GM23338 (cell line): ENCODE measurements around the gene RDH12. TPM values are rescaled to one million over a fixed set of nuclear protein-coding genes. Genes with fewer than 3 reads are reported as not detected.

Experiments used
- ATAC-seq: fragments of 200-7000 bp; cut with Tn5 transposase; 3 replicates; pipeline ENCODE4 v1.9.1; 2020
- DNase-seq: peaks from one replicate; pipeline ENCODE4 v3.0.0-alpha.2; 2015; ENCODE audit warnings: low spot score
- H2AFZ ChIP-seq: fragments of 200-600 bp; sonication (generic); 2 replicates; pipeline ENCODE4 v1.8.0; 2016; ENCODE audit warnings: antibody characterized with exemption, mild to moderate bottlenecking, moderate library complexity
- H3F3A ChIP-seq: fragments of 200-600 bp; sonication (generic); replicated peaks from 2 replicates; pipeline ENCODE4 v1.8.0; 2017; ENCODE audit warnings: antibody characterized with exemption, mixed run types, low read depth
- H3K27ac ChIP-seq: fragments of 200-600 bp; sonication (generic); 2 replicates; pipeline ENCODE4 v1.6.1; 2016; ENCODE audit warnings: low read depth
- H3K27me3 ChIP-seq: fragments of 200-600 bp; sonication (generic); 2 replicates; pipeline ENCODE4 v1.8.0; 2016; ENCODE audit warnings: mild to moderate bottlenecking, mixed run types, moderate library complexity; ENCODE audit not compliant: insufficient read depth
- H3K36me3 ChIP-seq: fragments of 200-600 bp; sonication (generic); 2 replicates; pipeline ENCODE4 v1.8.0; 2016; ENCODE audit warnings: mild to moderate bottlenecking; ENCODE audit not compliant: insufficient read depth
- H3K4me1 ChIP-seq: fragments of 200-600 bp; sonication (generic); 2 replicates; pipeline ENCODE4 v1.8.0; 2016; ENCODE audit warnings: mild to moderate bottlenecking, moderate library complexity; ENCODE audit not compliant: insufficient read depth
- H3K4me2 ChIP-seq: fragments of 200-600 bp; sonication (generic); 2 replicates; pipeline ENCODE4 v1.7.1; 2017; ENCODE audit warnings: mixed run types
- H3K4me3 ChIP-seq: fragments of 200-600 bp; sonication (generic); 2 replicates; pipeline ENCODE4 v1.6.1; 2016; ENCODE audit warnings: mixed run types
- H3K79me2 ChIP-seq: fragments of 200-600 bp; sonication (generic); replicated peaks from 2 replicates; pipeline ENCODE4 v1.8.0; 2017; ENCODE audit warnings: mild to moderate bottlenecking; ENCODE audit not compliant: insufficient read depth
- H3K9me2 ChIP-seq: fragments of 200-600 bp; sonication (generic); 2 replicates; pipeline ENCODE4 v1.8.0; 2017; ENCODE audit not compliant: insufficient read depth
- H4K20me1 ChIP-seq: fragments of 200-600 bp; sonication (generic); replicated peaks from 2 replicates; pipeline ENCODE4 v1.8.0; 2017; ENCODE audit warnings: mild to moderate bottlenecking; ENCODE audit not compliant: insufficient read depth
- H3K27ac Mint-ChIP-seq: 2 replicates; pipeline ENCODE4 v1.8.0; 2020; ENCODE audit warnings: inconsistent platforms, mild to moderate bottlenecking, moderate library complexity, mixed read lengths
- H3K27me3 Mint-ChIP-seq: 3 replicates; pipeline ENCODE4 v1.8.0; 2022; ENCODE audit warnings: low read depth, mild to moderate bottlenecking, moderate library complexity, mixed read lengths, inconsistent platforms; ENCODE audit not compliant: insufficient read depth, poor library complexity
- H3K36me3 Mint-ChIP-seq: 3 replicates; pipeline ENCODE4 v1.8.0; 2021; ENCODE audit warnings: low read depth, mild to moderate bottlenecking, inconsistent platforms, moderate library complexity, mixed read lengths
- H3K4me1 Mint-ChIP-seq: 3 replicates; pipeline ENCODE4 v1.8.0; 2020; ENCODE audit warnings: mild to moderate bottlenecking, inconsistent platforms, mixed read lengths
- H3K4me3 Mint-ChIP-seq: 3 replicates; pipeline ENCODE4 v1.8.0; 2021; ENCODE audit warnings: moderate library complexity, mild to moderate bottlenecking, inconsistent platforms, mixed read lengths
- H3K9me3 Mint-ChIP-seq: 3 replicates; pipeline ENCODE4 v1.8.0; 2020; ENCODE audit warnings: moderate library complexity, mild to moderate bottlenecking, inconsistent platforms, mixed read lengths
- CTCF ChIP-seq, 2 experiments: fragments of 200-600 bp in 1 of 2; sonication (generic) in 1 of 2; conservative IDR thresholded peaks; 2 replicates each; pipeline versions ENCODE4 v1.5.1 to v1.6.1; 2016 to 2017; ENCODE audit warnings: antibody characterized with exemption in 2 of 2, low read depth in 2 of 2, mild to moderate bottlenecking in 2 of 2, moderate library complexity in 1 of 2
- ETS1 ChIP-seq: IDR thresholded peaks from 2 replicates; pipeline ENCODE4 v1.6.1; 2016; ENCODE audit warnings: antibody characterized with exemption
- EZH2phosphoT487 ChIP-seq: fragments of 200-600 bp; sonication (generic); IDR thresholded peaks from one replicate; pipeline ENCODE4 v1.8.1; 2018; ENCODE audit warnings: antibody characterized with exemption; ENCODE audit not compliant: unreplicated experiment
- JUNB ChIP-seq: IDR thresholded peaks from one replicate; pipeline ENCODE4 v1.6.1; 2016; ENCODE audit warnings: antibody characterized with exemption; ENCODE audit not compliant: unreplicated experiment
- NANOG ChIP-seq: IDR thresholded peaks from 2 replicates; pipeline ENCODE4 v1.6.1; 2016; ENCODE audit warnings: antibody characterized with exemption, borderline replicate concordance
- POLR2AphosphoS5 ChIP-seq: IDR thresholded peaks from 2 replicates; pipeline ENCODE4 v1.6.1; 2016; ENCODE audit warnings: antibody characterized with exemption, low read depth
- STAT1 ChIP-seq: IDR thresholded peaks from one replicate; pipeline ENCODE4 v1.6.1; 2016; ENCODE audit warnings: antibody characterized with exemption; ENCODE audit not compliant: unreplicated experiment
- ZNF331 ChIP-seq: fragments of 250-450 bp; sonication (Bioruptor Pico); IDR thresholded peaks from 2 replicates; pipeline ENCODE4 v1.5.0; 2020; ENCODE audit warnings: low read depth, mild to moderate bottlenecking, moderate library complexity
- ZNF462 ChIP-seq: fragments of 250-450 bp; sonication (Bioruptor Pico); IDR thresholded peaks from 2 replicates; pipeline ENCODE4 v1.5.0; 2020; ENCODE audit warnings: mild to moderate bottlenecking, moderate library complexity
- polyA plus RNA-seq: library from polyadenylated mRNA; unstranded; fragments of >200 nt; fragmentation: Nextera tagmentation; extraction: Ambion mirVana; gene quantifications from 2 replicates; pipeline ENCODE4 v1.2.1, GENCODE V29; 2016
- total RNA-seq: library from RNA; depleted of rRNA; stranded (reverse); fragments of >200 nt; shearing (Covaris generic); gene quantifications from 2 replicates; pipeline ENCODE4 v1.2.3, GENCODE V29; 2014
- TF ChIP-seq, protein P1 (sequence below): IDR thresholded peaks from one replicate; pipeline ENCODE4 v1.6.1; 2018; ENCODE audit warnings: antibody characterized with exemption; ENCODE audit not compliant: unreplicated experiment

RDH12 gene
- total and polyA plus RNA-seq, 2 experiments from 2014 or later = 0.28 to 1.6 TPM

- peaks cover 18% of the 10 kb centered on the region; the same call in 2 of the 3 replicates for H3K9me3 Mint-ChIP-seq
Observed at GRCh38 chr14:67703997-67704396, 2.3 kb downstream of the RDH12 start.

More at GRCh38 chr14:67703997-67704396, 2.3 kb downstream of the RDH12 start:
- no peak overlapping the region for H3K27ac ChIP-seq
- H3K36me3 Mint-ChIP-seq = no peaks in the 10 kb centered on the region; the same call in 2 of the 3 replicates
- no peaks in the 10 kb centered on the region for H3K4me1 Mint-ChIP-seq
- H3K4me1 ChIP-seq = no peaks in the 10 kb centered on the region; the same call in 1 of the 2 replicates
- H4K20me1 ChIP-seq = no peaks in the 10 kb centered on the region
- no peak overlapping the region for H3K27ac Mint-ChIP-seq
- TF ChIP-seq JUNB (no peak), STAT1 (no peak), NANOG (no peak), EZH2phosphoT487 (no peak), CTCF (conservative IDR thresholded peaks at IDR 0.05; ENCODE audit: low read depth in 2 of 2) (no peak), ETS1 (no peak), ZNF331 (CRISPR knock-in tag) (no peak), ZNF462 (CRISPR knock-in tag) (no peak), POLR2AphosphoS5 (no peak)
- TF ChIP-seq, protein P1, sequence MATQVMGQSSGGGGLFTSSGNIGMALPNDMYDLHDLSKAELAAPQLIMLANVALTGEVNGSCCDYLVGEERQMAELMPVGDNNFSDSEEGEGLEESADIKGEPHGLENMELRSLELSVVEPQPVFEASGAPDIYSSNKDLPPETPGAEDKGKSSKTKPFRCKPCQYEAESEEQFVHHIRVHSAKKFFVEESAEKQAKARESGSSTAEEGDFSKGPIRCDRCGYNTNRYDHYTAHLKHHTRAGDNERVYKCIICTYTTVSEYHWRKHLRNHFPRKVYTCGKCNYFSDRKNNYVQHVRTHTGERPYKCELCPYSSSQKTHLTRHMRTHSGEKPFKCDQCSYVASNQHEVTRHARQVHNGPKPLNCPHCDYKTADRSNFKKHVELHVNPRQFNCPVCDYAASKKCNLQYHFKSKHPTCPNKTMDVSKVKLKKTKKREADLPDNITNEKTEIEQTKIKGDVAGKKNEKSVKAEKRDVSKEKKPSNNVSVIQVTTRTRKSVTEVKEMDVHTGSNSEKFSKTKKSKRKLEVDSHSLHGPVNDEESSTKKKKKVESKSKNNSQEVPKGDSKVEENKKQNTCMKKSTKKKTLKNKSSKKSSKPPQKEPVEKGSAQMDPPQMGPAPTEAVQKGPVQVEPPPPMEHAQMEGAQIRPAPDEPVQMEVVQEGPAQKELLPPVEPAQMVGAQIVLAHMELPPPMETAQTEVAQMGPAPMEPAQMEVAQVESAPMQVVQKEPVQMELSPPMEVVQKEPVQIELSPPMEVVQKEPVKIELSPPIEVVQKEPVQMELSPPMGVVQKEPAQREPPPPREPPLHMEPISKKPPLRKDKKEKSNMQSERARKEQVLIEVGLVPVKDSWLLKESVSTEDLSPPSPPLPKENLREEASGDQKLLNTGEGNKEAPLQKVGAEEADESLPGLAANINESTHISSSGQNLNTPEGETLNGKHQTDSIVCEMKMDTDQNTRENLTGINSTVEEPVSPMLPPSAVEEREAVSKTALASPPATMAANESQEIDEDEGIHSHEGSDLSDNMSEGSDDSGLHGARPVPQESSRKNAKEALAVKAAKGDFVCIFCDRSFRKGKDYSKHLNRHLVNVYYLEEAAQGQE = no peak
- no peaks in the 10 kb centered on the region for H3F3A ChIP-seq
- no peaks in the 10 kb centered on the region for H3K36me3 ChIP-seq
- H3K4me3 Mint-ChIP-seq = no peak overlapping the region
- no peaks in the 10 kb centered on the region for H3K27me3 ChIP-seq
- DNase-seq (no peak), ATAC-seq (no peak)
- no peak overlapping the region for H3K4me2 ChIP-seq
- no peak overlapping the region for H2AFZ ChIP-seq
- H3K9me2 ChIP-seq = no peaks in the 10 kb centered on the region
- no peaks in the 10 kb centered on the region for H3K79me2 ChIP-seq
- H3K27me3 Mint-ChIP-seq = peaks cover 6% of the 10 kb centered on the region
- H3K4me3 ChIP-seq = no peak overlapping the region
